OCI-LY1 (cell line): Measurements from ENCODE around the gene FNDC3A.
"Not testable (repeated sequence)": the region's sequence is repeated elsewhere in the genome, so short reads cannot be mapped to it uniquely, and the experiment has no call there.

ENCODE experiments used
- EZH2 ChIP-seq: fragments of 200-600 bp; sonication (generic), shearing (Covaris generic); IDR thresholded peaks from 2 replicates; pipeline ENCODE4 v1.8.0; 2017; ENCODE audit warnings: borderline replicate concordance, mixed run types, mild to moderate bottlenecking, antibody characterized with exemption, low read length, moderate library complexity, mixed read lengths
- TF ChIP-seq, protein P1 (sequence below): fragments of 200-600 bp; sonication (generic), shearing (Covaris generic); IDR thresholded peaks from 2 replicates; pipeline ENCODE4 v1.5.1; 2017; ENCODE audit warnings: mild to moderate bottlenecking, antibody characterized with exemption, low read length, moderate library complexity, mixed read lengths

DNA sequence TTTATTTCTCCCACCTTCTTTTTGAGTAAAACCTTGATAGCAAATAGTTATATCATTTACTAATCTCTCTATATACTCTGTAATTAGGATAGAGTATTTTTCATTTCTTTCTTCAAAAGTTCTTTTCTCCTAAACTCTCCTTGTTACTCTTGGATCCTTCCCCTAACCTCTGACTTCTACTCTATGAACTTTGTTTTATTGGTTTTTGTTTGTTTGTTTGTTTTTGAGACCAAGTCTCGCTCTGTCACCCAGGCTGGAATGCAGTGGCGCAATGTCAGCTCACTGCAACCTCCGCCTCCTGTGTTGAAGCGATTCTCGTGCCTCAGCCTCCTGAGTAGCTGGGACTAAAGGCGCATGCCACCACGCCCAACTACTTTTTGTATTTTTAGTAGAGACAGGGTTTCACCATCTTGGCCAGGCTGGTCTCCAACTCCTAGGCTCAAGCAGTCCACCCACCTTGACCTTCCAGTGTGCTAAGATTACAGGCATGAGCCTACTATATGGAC, 161.5 kb downstream of the FNDC3A start:
- TF ChIP-seq, protein P1, sequence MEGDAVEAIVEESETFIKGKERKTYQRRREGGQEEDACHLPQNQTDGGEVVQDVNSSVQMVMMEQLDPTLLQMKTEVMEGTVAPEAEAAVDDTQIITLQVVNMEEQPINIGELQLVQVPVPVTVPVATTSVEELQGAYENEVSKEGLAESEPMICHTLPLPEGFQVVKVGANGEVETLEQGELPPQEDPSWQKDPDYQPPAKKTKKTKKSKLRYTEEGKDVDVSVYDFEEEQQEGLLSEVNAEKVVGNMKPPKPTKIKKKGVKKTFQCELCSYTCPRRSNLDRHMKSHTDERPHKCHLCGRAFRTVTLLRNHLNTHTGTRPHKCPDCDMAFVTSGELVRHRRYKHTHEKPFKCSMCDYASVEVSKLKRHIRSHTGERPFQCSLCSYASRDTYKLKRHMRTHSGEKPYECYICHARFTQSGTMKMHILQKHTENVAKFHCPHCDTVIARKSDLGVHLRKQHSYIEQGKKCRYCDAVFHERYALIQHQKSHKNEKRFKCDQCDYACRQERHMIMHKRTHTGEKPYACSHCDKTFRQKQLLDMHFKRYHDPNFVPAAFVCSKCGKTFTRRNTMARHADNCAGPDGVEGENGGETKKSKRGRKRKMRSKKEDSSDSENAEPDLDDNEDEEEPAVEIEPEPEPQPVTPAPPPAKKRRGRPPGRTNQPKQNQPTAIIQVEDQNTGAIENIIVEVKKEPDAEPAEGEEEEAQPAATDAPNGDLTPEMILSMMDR = not testable (repeated sequence)
- not testable (repeated sequence) for TF ChIP-seq EZH2
